GM06990 (cell line): ENCODE results near the gene ME1.

Experiments used
- DNase-seq: peaks from one replicate; pipeline ENCODE4 v3.0.0-alpha.2; 2011; ENCODE audit not compliant: insufficient read length; ENCODE audit errors: extremely low read depth
- H3K27me3 ChIP-seq: replicated peaks from 2 replicates; pipeline ENCODE4 v1.6.0; 2011; ENCODE audit warnings: low read length; ENCODE audit not compliant: control insufficient read depth, insufficient read depth
- H3K36me3 ChIP-seq: 2 replicates; pipeline ENCODE4 v1.5.1; 2011; ENCODE audit warnings: low read length; ENCODE audit not compliant: control insufficient read depth, insufficient read depth
- H3K4me3 ChIP-seq: replicated peaks from 2 replicates; pipeline ENCODE4 v1.5.1; 2011; ENCODE audit warnings: low read depth, mild to moderate bottlenecking, control low read depth, low read length
- TF ChIP-seq, protein P1 (sequence below): IDR thresholded peaks from 2 replicates; pipeline ENCODE4 v1.5.1; 2011; ENCODE audit warnings: low read length, control low read depth, mild to moderate bottlenecking, inconsistent platforms; ENCODE audit not compliant: insufficient read depth, poor library complexity, severe bottlenecking

The ME1 gene

GRCh38 chr6:83176246-83176645 lies 254.6 kb downstream of the ME1 start:
- no peak for DNase-seq
- Histone ChIP-seq H3K36me3 (peaks cover 11% of the 10 kb centered on the region), H3K4me3 (no peak overlapping the region), H3K27me3 (no peaks in the 10 kb centered on the region)
- TF ChIP-seq, protein P1, sequence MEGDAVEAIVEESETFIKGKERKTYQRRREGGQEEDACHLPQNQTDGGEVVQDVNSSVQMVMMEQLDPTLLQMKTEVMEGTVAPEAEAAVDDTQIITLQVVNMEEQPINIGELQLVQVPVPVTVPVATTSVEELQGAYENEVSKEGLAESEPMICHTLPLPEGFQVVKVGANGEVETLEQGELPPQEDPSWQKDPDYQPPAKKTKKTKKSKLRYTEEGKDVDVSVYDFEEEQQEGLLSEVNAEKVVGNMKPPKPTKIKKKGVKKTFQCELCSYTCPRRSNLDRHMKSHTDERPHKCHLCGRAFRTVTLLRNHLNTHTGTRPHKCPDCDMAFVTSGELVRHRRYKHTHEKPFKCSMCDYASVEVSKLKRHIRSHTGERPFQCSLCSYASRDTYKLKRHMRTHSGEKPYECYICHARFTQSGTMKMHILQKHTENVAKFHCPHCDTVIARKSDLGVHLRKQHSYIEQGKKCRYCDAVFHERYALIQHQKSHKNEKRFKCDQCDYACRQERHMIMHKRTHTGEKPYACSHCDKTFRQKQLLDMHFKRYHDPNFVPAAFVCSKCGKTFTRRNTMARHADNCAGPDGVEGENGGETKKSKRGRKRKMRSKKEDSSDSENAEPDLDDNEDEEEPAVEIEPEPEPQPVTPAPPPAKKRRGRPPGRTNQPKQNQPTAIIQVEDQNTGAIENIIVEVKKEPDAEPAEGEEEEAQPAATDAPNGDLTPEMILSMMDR = no peak

- Histone ChIP-seq H3K4me3 (no peak overlapping the region), H3K36me3 (peaks cover 17% of the 10 kb centered on the region), H3K27me3 (no peaks in the 10 kb centered on the region)
- TF ChIP-seq, protein P1 = no peak
- no peak for DNase-seq
Observed at GRCh38 chr6:83169511-83169910, 261.3 kb downstream of the ME1 start.

GRCh38 chr6:83169106-83169505 lies 261.7 kb downstream of the ME1 start:
- DNase-seq = no peak

DNA sequence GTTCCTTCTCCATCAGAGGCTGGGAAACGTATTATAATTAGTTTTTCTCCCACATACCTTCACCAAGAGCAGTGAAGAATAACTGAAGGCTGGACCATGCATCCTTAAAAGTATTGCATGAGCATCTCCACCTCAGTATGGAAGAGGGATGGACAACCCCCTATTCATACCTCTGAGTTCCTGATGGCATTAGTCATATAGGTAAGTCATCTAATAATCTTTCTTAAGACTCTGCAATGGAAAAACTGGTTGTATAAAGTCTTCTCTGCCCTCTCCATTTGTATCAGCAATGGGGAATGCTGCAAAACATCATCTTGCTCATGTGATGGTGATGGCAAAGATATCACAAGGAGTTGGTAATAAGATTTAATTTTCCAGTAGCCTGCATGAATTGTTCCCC lies 262.3 kb downstream of the ME1 start:
- Histone ChIP-seq H3K4me3 (no peak overlapping the region), H3K27me3 (no peaks in the 10 kb centered on the region), H3K36me3 (peaks cover 17% of the 10 kb centered on the region)
- no peak for DNase-seq
- TF ChIP-seq, protein P1 = no peak

More at GRCh38 chr6:83169106-83169505, 261.7 kb downstream of the ME1 start:
- peaks cover 17% of the 10 kb centered on the region for H3K36me3 ChIP-seq
- H3K27me3 ChIP-seq = no peaks in the 10 kb centered on the region
- no peak overlapping the region for H3K4me3 ChIP-seq
- TF ChIP-seq, protein P1 = no peak

- H3K27me3 ChIP-seq = no peaks in the 10 kb centered on the region
- peaks cover 17% of the 10 kb centered on the region for H3K36me3 ChIP-seq
- DNase-seq = no peak
- TF ChIP-seq, protein P1 = no peak
- H3K4me3 ChIP-seq = no peak overlapping the region
Observed at GRCh38 chr6:83167726-83168278, 263.0 kb downstream of the ME1 start.
